Activated CD8-positive, alpha-beta memory T cell treated with anti-CD3 and anti-CD28 coated beads, Interleukin-2, amount 50 U/mL, for 24 hours (primary cell): ENCODE measurements around the gene CCR7.
A peak's percentile ranks its signal among the peaks of the same experiment; 100 is the strongest.

Experiments used
- DNase-seq: peaks from one replicate; pipeline ENCODE4 v3.0.0-alpha.2; 2020; ENCODE audit errors: extremely low read depth

The CCR7 gene

GRCh38 chr17:40561871-40562611 lies 3.2 kb downstream of the CCR7 start:
- no peak for DNase-seq

- no peak for DNase-seq
Observed at GRCh38 chr17:40561294-40561870, 3.9 kb downstream of the CCR7 start.

- peak; percentile 57 for DNase-seq
Observed at GRCh38 chr17:40560592-40561293, 4.5 kb downstream of the CCR7 start.

GRCh38 chr17:40559954-40560591 lies 5.2 kb downstream of the CCR7 start:
- peak; percentile 72 for DNase-seq

GRCh38 chr17:40559564-40559916 lies 5.7 kb downstream of the CCR7 start:
- no peak for DNase-seq

- DNase-seq = no peak
Observed at GRCh38 chr17:40558890-40559563, 6.2 kb downstream of the CCR7 start.

- DNase-seq = no peak
Observed at GRCh38 chr17:40558300-40558889, 6.9 kb downstream of the CCR7 start.

GRCh38 chr17:40557531-40558299 lies 7.6 kb downstream of the CCR7 start:
- no peak for DNase-seq

- DNase-seq = no peak
Observed at GRCh38 chr17:40556884-40557414, 8.3 kb downstream of the CCR7 start.

- DNase-seq = no peak
Observed at GRCh38 chr17:40556198-40556661, 9.0 kb downstream of the CCR7 start.

GRCh38 chr17:40555296-40556190 lies 9.7 kb downstream of the CCR7 start:
- no peak for DNase-seq

GRCh38 chr17:40554646-40555295 lies 10.5 kb downstream of the CCR7 start:
- DNase-seq = no peak

- DNase-seq = no peak
Observed at GRCh38 chr17:40553694-40554534, 11.4 kb downstream of the CCR7 start.

GRCh38 chr17:40552806-40553693 lies 12.2 kb downstream of the CCR7 start:
- DNase-seq = no peak

- no peak for DNase-seq
Observed at GRCh38 chr17:40551879-40552768, 13.1 kb downstream of the CCR7 start.
